A172 (cell line): Measurements from ENCODE around the gene GNAI1. TPM values are rescaled to one million over a fixed set of nuclear protein-coding genes. Genes with fewer than 3 reads are reported as not detected.

Experiments used
- DNase-seq: peaks from one replicate; pipeline ENCODE4 v3.0.0-alpha.2; 2015; ENCODE audit warnings: low spot score
- total RNA-seq: library from RNA; depleted of rRNA; stranded (reverse); fragments of >200 nt; shearing (Covaris generic); gene quantifications from 2 replicates; pipeline ENCODE4 v1.2.3, GENCODE V29; 2014

Gene GNAI1
- total RNA-seq, 1 experiment from 2014 or later, result 55.1 TPM

- DNase-seq, result no peak
Measured at GRCh38 chr7:80249619-80250295, 115.1 kb downstream of the GNAI1 start.

DNA sequence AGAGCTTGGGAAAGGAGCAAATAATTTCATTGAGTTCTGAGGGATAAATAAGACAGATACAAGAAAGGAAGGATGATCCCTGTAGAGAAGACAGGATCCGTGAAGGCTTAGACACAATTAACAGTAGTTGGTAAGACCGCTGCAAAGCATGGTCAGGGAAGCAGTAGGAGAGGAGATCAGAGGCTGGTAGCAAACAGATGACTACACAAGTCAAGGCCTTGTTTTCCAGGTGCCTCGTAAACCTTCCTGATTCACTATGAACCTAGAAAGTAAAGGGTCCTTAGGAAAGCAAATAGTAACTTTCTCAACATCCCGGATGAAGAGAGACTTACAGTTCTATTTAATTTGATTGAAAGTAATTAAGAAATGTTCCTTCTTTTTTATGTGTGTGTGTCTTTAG is 118.6 kb downstream of the GNAI1 start:
- no peak for DNase-seq

GRCh38 chr7:80253653-80254052 is 119.0 kb downstream of the GNAI1 start:
- DNase-seq, result no peak

DNA sequence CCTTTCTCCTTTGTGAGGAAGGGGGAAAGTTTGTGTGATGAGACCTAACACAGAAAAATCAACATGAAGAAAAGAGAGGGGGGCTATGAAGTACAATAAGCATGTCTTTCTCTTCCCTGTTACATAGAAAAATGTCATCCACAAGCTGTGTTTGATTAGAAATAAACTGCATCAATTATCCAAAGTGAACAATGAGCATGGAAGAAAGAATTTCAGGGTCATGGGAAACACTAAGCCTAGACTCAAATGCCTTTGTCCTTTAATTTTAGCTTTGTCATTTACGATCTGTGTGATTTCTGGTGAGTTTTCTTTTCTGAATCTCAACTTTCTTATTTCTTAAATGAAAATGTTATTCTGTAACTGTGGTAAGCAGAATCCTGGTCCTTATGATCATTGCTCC is 121.0 kb downstream of the GNAI1 start:
- no peak for DNase-seq

GRCh38 chr7:80257756-80258155 is 123.1 kb downstream of the GNAI1 start:
- peak; percentile 46 for DNase-seq

DNA sequence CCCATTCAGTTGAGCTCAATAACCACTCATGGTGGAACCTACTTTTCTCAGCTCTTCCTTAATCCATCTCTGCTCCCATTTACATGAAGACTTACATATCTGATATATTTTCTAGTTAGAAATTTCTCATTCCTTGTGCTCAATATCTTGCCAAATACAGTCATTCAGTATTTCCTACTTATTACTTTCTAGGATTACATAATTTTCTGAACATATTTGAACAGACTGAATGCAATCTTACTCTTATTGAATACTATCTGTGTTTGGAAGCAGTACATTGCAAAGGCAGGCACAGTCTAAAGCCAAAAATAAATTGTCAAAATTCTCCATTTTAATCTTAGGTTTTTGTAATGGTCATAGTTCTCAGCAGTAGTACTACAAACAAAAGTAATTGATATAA is 126.0 kb downstream of the GNAI1 start:
- no peak for DNase-seq

DNA sequence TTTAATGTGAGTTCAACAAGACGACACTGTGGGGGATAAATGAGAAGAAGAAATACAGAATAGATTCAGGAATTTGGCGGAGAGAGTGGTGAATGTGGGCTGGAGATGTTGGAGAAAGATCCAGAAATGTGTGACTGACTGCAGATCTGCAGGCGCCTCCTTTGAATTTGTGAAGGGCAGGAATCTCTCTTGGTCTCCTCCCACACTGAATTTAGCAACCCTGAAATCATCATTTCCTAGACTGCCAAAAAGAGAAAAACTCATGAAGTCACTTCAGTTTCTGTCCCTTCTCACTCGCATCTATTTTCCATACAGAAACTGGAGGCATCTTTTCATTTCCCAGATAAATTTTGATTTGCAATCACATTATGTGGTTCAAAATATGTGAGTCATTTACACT is 128.7 kb downstream of the GNAI1 start:
- DNase-seq, result no peak

GRCh38 chr7:80263821-80264220 is 129.2 kb downstream of the GNAI1 start:
- DNase-seq, result no peak

DNA sequence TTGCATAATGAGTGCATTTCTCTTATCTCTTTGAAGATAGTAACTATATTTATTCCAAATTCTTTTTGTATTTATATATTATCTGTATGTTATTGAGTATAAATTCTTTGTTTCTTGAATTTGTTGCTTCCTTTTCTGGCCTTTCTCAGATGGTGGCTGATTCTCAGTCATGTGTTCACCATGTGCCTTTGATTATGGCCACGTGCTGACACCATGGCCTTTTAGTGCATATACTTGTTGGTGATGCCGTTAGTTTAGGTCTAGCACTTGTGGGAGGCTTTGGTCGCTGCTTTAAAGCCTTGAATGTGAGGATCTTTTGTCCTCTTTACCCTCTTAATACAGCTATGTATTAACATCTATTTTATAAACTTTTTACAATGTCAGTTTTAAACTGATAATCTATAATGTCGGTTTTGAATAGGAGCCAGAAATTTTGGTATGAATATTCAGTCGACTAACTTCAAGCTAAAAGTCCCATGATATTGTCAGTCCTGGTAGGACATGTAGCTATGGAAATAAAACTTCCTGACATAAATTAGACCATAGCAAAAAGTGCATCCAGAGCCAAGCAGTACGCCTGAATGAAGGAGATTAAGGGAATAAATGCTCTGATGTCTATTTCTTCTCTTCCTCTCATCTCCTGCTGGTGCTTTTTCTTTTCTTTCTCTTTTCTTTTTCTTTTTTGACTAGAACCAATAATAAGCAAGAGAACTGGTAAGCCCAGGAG is 130.3 kb downstream of the GNAI1 start:
- DNase-seq, result no peak

DNA sequence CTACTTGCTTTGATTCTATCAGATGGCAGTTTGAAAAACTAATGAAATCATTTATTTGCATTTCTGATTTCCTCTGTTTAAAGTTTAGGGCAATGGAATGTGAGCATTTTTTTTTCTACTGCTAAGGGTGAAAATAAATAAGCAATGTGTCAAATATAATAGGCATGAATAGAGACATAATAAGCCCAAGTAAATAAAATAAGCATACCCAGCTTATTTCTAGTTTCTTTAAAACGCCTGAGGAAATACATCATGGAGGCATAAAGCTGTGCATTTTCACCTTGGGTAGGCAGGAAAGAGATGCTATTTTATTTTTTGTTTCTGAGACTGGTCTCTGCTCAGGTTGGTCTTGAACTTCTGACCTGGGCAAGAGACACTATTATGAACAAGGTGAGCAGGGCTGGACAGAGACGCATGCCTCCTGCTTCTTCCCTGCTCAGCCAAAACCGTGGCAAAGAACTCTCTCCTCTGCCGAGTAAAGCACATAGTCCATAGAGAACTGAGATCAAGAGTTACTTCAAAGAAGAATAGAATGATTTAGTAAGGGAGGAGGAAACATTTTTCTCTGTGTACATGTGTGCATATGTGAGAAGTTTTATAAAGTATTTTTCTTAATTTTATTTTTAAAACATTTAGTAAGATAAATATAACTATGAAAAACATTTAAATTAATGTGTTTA is 138.1 kb downstream of the GNAI1 start:
- DNase-seq, result no peak

DNA sequence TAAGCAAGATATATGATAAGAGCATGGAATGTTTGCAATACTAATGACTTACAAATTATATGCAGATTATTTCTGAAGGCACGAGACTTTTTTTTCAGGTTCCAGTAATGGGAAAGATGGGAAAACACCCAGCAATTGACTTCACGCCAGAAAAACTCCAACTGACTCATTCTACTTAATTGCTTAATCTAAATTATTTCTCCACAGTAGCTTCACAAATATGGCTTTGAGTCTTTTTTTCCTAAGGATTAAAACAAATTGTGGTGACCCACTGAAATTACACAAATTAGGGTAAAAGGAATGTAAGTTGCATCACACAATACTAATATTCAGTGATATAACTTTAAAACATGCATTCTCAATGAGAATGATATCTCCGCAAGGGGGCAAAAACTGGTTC is 138.7 kb downstream of the GNAI1 start:
- no peak for DNase-seq

DNA sequence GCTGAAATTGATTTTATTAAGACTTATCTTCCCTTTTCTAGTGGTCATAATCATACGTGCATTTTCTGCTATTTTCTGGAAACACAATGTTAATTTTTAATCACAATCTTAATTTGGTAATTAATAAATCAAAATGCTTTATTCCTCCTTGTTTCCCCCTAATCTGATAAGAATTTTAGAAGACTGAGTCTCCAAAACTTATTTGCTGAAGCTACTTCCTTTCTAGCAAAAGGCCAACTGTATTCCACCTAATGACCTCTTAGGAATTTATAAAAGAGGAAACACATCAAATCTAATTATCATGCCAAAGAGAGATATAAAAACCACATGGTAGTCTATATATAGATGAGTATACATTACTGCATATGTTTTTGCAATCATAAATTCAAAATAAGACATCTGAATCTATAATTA is 140.6 kb downstream of the GNAI1 start:
- no peak for DNase-seq
